Endothelial cell (in vitro differentiated cells): ENCODE results near the gene RPL36. TPM values are rescaled to one million over a fixed set of nuclear protein-coding genes. Genes with fewer than 3 reads are reported as not detected.
"Not testable (repeated sequence)": the region's sequence is repeated elsewhere in the genome, so short reads cannot be mapped to it uniquely, and the experiment has no call there.

Experiments
- DNase-seq: peaks from one replicate; pipeline ENCODE4 v3.0.0; 2021; ENCODE audit warnings: low spot score
- H3K27ac Mint-ChIP-seq: one replicate; pipeline ENCODE4 v1.8.0; 2021; ENCODE audit warnings: mixed read lengths, inconsistent platforms; ENCODE audit not compliant: unreplicated experiment
- H3K27me3 Mint-ChIP-seq: one replicate; pipeline ENCODE4 v1.8.0; 2021; ENCODE audit warnings: mild to moderate bottlenecking, moderate library complexity, mixed read lengths, inconsistent platforms; ENCODE audit not compliant: unreplicated experiment
- H3K36me3 Mint-ChIP-seq: one replicate; pipeline ENCODE4 v1.8.0; 2021; ENCODE audit warnings: mild to moderate bottlenecking, low read depth, mixed read lengths, inconsistent platforms; ENCODE audit not compliant: unreplicated experiment
- H3K4me1 Mint-ChIP-seq: one replicate; pipeline ENCODE4 v1.8.0; 2021; ENCODE audit warnings: mild to moderate bottlenecking, mixed read lengths, inconsistent platforms; ENCODE audit not compliant: unreplicated experiment
- H3K4me3 Mint-ChIP-seq: one replicate; pipeline ENCODE4 v1.8.0; 2021; ENCODE audit warnings: mild to moderate bottlenecking, mixed read lengths, inconsistent platforms; ENCODE audit not compliant: unreplicated experiment
- H3K9me3 Mint-ChIP-seq: one replicate; pipeline ENCODE4 v1.8.0; 2021; ENCODE audit warnings: mixed read lengths, inconsistent platforms; ENCODE audit not compliant: unreplicated experiment
- total RNA-seq: library from RNA; stranded (reverse); fragmentation: NEBNext Ultra II Directional; extraction: Animal tissue kit (Norgen Biotek cat#: 25700); gene quantifications from one replicate; pipeline ENCODE4 v1.2.1, GENCODE V29; 2021; ENCODE audit not compliant: unreplicated experiment
- TF ChIP-seq, protein P1 (sequence below): fragments of 200-600 bp; sonication (generic); IDR thresholded peaks from one replicate; pipeline ENCODE4 v1.5.0; 2021; ENCODE audit warnings: antibody characterized with exemption; ENCODE audit not compliant: unreplicated experiment

The RPL36 gene
- total RNA-seq, 1 donor from 2014 or later = 910 TPM

GRCh38 chr19:5687360-5688198 lies 2.5 kb upstream of the RPL36 start:
- TF ChIP-seq, protein P1, sequence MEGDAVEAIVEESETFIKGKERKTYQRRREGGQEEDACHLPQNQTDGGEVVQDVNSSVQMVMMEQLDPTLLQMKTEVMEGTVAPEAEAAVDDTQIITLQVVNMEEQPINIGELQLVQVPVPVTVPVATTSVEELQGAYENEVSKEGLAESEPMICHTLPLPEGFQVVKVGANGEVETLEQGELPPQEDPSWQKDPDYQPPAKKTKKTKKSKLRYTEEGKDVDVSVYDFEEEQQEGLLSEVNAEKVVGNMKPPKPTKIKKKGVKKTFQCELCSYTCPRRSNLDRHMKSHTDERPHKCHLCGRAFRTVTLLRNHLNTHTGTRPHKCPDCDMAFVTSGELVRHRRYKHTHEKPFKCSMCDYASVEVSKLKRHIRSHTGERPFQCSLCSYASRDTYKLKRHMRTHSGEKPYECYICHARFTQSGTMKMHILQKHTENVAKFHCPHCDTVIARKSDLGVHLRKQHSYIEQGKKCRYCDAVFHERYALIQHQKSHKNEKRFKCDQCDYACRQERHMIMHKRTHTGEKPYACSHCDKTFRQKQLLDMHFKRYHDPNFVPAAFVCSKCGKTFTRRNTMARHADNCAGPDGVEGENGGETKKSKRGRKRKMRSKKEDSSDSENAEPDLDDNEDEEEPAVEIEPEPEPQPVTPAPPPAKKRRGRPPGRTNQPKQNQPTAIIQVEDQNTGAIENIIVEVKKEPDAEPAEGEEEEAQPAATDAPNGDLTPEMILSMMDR = peak; percentile 25
- peaks cover 14% of the 10 kb centered on the region for H3K4me1 Mint-ChIP-seq
- DNase-seq = no peak
- peaks cover 15% of the 10 kb centered on the region for H3K36me3 Mint-ChIP-seq
- H3K9me3 Mint-ChIP-seq = no peaks in the 10 kb centered on the region
- H3K27ac Mint-ChIP-seq = no peak overlapping the region
- no peak overlapping the region for H3K4me3 Mint-ChIP-seq
- peaks cover 10% of the 10 kb centered on the region for H3K27me3 Mint-ChIP-seq

DNA sequence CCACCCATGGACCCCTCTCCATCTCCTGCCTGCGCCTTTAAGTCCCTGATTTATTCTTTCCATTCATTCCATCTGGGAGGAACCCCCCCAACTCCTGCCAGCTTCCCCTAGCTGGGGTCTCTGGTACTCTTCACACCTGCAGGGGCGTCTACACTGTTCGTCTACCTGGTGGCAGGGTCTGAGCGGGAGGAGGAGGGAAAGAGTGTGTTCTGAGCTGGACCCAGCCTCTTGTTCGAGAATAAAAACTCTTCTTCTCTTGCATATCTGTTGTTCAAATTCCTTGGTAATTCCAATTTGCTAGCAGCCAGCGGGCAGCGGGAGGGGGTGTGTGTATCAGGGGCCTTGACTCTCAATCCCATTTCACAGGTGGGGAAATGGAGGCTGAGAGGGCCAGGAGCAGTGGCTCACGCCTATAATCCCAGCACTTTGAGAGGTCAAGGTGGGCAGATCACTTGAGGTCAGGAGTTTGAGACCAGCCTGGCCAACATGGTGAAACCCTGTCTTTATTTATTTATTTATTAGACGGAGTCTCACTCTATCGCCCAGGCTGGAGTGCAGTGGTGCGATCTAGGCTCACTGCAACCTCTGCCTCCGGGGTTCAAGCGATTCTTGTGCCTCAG lies 1.7 kb upstream of the RPL36 start:
- not testable (repeated sequence) for DNase-seq, H3K27ac Mint-ChIP-seq, H3K9me3 Mint-ChIP-seq

GRCh38 chr19:5690955-5691821 lies 1.1 kb downstream of the RPL36 start:
- no peak for DNase-seq
- H3K4me1 Mint-ChIP-seq = peaks cover 14% of the 10 kb centered on the region
- peak overlapping the region; percentile 98 for H3K4me3 Mint-ChIP-seq
- peak overlapping the region; percentile 61 for H3K27ac Mint-ChIP-seq
- H3K36me3 Mint-ChIP-seq = peaks cover 16% of the 10 kb centered on the region
- H3K9me3 Mint-ChIP-seq = no peaks in the 10 kb centered on the region
- peaks cover 12% of the 10 kb centered on the region for H3K27me3 Mint-ChIP-seq
- TF ChIP-seq, protein P1 = no peak

More for the DNA sequence above, 1.7 kb upstream of the RPL36 start:
- Mint-ChIP-seq H3K27me3 (peaks cover 11% of the 10 kb centered on the region), H3K4me3 (peak overlapping the region; percentile 58), H3K4me1 (peaks cover 14% of the 10 kb centered on the region), H3K36me3 (peaks cover 16% of the 10 kb centered on the region)

DNA sequence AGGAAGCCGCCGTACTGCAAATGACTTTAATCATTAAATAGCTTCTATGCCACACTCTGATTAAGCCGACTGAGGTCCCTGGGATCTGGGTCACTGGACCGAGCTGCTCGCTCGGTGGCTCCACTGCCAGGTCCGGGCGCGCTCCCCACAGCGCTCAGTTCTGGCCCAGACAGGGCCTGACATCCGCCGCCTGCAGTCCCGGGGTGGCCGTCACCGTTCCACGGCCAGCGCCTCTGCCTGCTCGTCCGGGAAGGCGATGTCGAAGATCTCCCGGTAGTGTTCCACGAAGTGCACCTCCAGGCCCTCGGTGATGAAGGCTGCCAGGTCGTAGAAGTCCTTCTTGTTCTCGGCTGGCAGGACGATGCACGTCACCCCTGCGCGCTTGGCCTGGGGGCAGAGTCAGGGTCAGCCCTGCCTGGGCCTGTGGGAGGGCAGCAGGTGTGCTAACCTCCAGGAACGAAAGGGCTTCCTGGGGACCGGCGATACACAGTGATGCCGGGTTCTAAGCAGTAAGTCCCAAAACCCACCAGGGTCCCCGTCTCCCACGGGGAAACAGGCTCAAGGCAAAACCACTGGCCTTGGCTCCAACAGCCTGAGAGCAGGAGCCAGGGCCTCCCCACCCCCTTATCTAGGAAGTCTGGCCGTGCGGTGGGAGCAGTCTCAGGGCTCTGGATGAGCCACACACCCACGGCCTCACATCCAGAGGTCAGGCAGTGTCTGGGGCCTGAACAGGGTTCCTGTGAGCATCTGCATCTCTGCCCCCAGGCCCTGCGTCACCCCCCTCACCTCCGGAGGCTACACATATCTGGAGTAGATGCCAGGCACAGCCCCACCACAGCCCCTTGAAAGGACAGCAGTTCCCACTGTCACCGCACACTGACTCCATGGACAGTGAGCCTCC lies 2.0 kb downstream of the RPL36 start:
- H3K36me3 Mint-ChIP-seq = peaks cover 16% of the 10 kb centered on the region
- peaks cover 14% of the 10 kb centered on the region for H3K4me1 Mint-ChIP-seq

More for the DNA sequence above, 2.0 kb downstream of the RPL36 start:
- Mint-ChIP-seq H3K27me3 (peaks cover 12% of the 10 kb centered on the region), H3K27ac (peak overlapping the region; percentile 42), H3K9me3 (no peaks in the 10 kb centered on the region), H3K4me3 (peak overlapping the region; percentile 98)
- TF ChIP-seq, protein P1 = no peak
- no peak for DNase-seq
